ENCODE measurements around the gene CRB2. TPM values are rescaled to one million over a fixed set of nuclear protein-coding genes. Genes with fewer than 3 reads are reported as not detected.

Gene CRB2
- total and polyA plus RNA-seq, 2 donors (not counting 1 experiment from before 2014, with no cell fraction given) = 1.4 to 2.4 TPM

- 65% methylated on average over 5 of the region's 6 CpGs for WGBS (ENCODE audit: insufficient coverage)
- Histone ChIP-seq H3K27me3 (replicated peaks in 1 of 4; ENCODE audit: control extremely low read depth in 1 of 4, control insufficient read depth in 3 of 4, insufficient read depth in 4 of 4, low read length in 3 of 4) (no peaks in the 10 kb centered on the region), H3K36me3 (replicated peaks in 1 of 2; ENCODE audit: control extremely low read depth in 1 of 2, control insufficient read depth in 1 of 2, extremely low read depth in 1 of 2, insufficient read depth in 2 of 2, low read length in 1 of 2) (no peaks in the 10 kb centered on the region), H3K27ac (ENCODE audit: low read length in 2 of 2) (no peak overlapping the region), H3K9ac (ENCODE audit: low read length) (no peak overlapping the region), H3K4me1 (ENCODE audit: control insufficient read depth in 2 of 2, insufficient read depth in 2 of 2, low read length in 2 of 2) (peaks cover 41 to 48% of the 10 kb centered on the region in 2 donors), H3K4me3 (ENCODE audit: control extremely low read depth in 1 of 5, extremely low read depth in 1 of 5, insufficient read depth in 1 of 5, low read depth in 2 of 5, low read length in 4 of 5) (no peak overlapping the region), H3K4me2 (replicated peaks; ENCODE audit: low read depth, low read length, poor library complexity, severe bottlenecking) (no peak overlapping the region), H4K20me1 (ENCODE audit: control insufficient read depth, insufficient read depth, low read length, poor library complexity, severe bottlenecking) (no peaks in the 10 kb centered on the region), H3K79me2 (ENCODE audit: control insufficient read depth, insufficient read depth, low read length) (peaks cover 5% of the 10 kb centered on the region), H3K9me3 (ENCODE audit: control extremely low read depth in 1 of 3, control insufficient read depth in 2 of 3, insufficient read depth in 1 of 3, low read length in 2 of 3) (no peaks in the 10 kb centered on the region), H2AFZ (ENCODE audit: insufficient read depth, low read depth, low read length, poor library complexity, severe bottlenecking) (no peak overlapping the region)
- DNase-seq (no peak), ATAC-seq (ENCODE audit: low read depth) (no peak)
- intact Hi-C loops (cut with micrococcal nuclease) = no loop called here
- Mint-ChIP-seq H3K4me1 (peaks cover 69% of the 10 kb centered on the region), H3K27me3 (no peaks in the 10 kb centered on the region), H3K4me3 (no peak overlapping the region), H3K9me3 (ENCODE audit: insufficient read depth) (no peaks in the 10 kb centered on the region), H3K27ac (peak overlapping the region; percentile 27)
- no peak for TF ChIP-seq CTCF (IDR thresholded peaks at IDR 0.05)
- TF ChIP-seq EZH2 (IDR thresholded peaks at IDR 0.05; ENCODE audit: borderline replicate concordance, insufficient read depth, low read depth, low read length, poor library complexity, severe bottlenecking) = no peak
- POLR2A ChIA-PET = interaction anchor here (5.5 kb wide), 1 partner anchor 10 kb away, joined by 63 read pairs; no protein-coding TSS in a partner anchor
- CTCF ChIA-PET = interaction anchor here (0.7 to 7.3 kb wide), 2 partner anchors 8 to 141 kb away, joined by 3 to 60 read pairs; no protein-coding TSS in a partner anchor
Observed at GRCh38 chr9:123329329-123329955, 26.6 kb upstream of the CRB2 start.

- Mint-ChIP-seq H3K9me3 (ENCODE audit: insufficient read depth) (no peaks in the 10 kb centered on the region), H3K27me3 (no peaks in the 10 kb centered on the region), H3K4me3 (no peak overlapping the region), H3K4me1 (peaks cover 68% of the 10 kb centered on the region), H3K27ac (peak overlapping the region; percentile 57)
- H3K27me3 ChIP-seq (replicated peaks in 1 of 4; ENCODE audit: control extremely low read depth in 1 of 4, control insufficient read depth in 3 of 4, insufficient read depth in 4 of 4, low read length in 3 of 4) = no peaks in the 10 kb centered on the region
- TF ChIP-seq CTCF (IDR thresholded peaks at IDR 0.05) (no peak), EZH2 (IDR thresholded peaks at IDR 0.05; ENCODE audit: borderline replicate concordance, insufficient read depth, low read depth, low read length, poor library complexity, severe bottlenecking) (no peak)
- CTCF ChIA-PET = no interaction called here
- no peak overlapping the region for H3K27ac ChIP-seq (ENCODE audit: low read length in 2 of 2)
- H3K79me2 ChIP-seq (ENCODE audit: control insufficient read depth, insufficient read depth, low read length) = no peaks in the 10 kb centered on the region
- H3K4me2 ChIP-seq (replicated peaks; ENCODE audit: low read depth, low read length, poor library complexity, severe bottlenecking) = no peak overlapping the region
- H3K4me3 ChIP-seq (ENCODE audit: control extremely low read depth in 1 of 5, extremely low read depth in 1 of 5, insufficient read depth in 1 of 5, low read depth in 2 of 5, low read length in 4 of 5) = no peak overlapping the region
- no peaks in the 10 kb centered on the region for H3K9me3 ChIP-seq (ENCODE audit: control extremely low read depth in 1 of 3, control insufficient read depth in 2 of 3, insufficient read depth in 1 of 3, low read length in 2 of 3)
- no peak overlapping the region for H2AFZ ChIP-seq (ENCODE audit: insufficient read depth, low read depth, low read length, poor library complexity, severe bottlenecking)
- DNase-seq (no peak), ATAC-seq (ENCODE audit: low read depth) (no peak)
- POLR2A ChIA-PET = no interaction called here
- H3K36me3 ChIP-seq (replicated peaks in 1 of 2; ENCODE audit: control extremely low read depth in 1 of 2, control insufficient read depth in 1 of 2, extremely low read depth in 1 of 2, insufficient read depth in 2 of 2, low read length in 1 of 2) = no peaks in the 10 kb centered on the region
- peaks cover 41 to 48% of the 10 kb centered on the region in 2 donors for H3K4me1 ChIP-seq (ENCODE audit: control insufficient read depth in 2 of 2, insufficient read depth in 2 of 2, low read length in 2 of 2)
- intact Hi-C loops (cut with micrococcal nuclease) = no loop called here
- no peaks in the 10 kb centered on the region for H4K20me1 ChIP-seq (ENCODE audit: control insufficient read depth, insufficient read depth, low read length, poor library complexity, severe bottlenecking)
- WGBS (ENCODE audit: insufficient coverage) = 96% methylated on average over 11 of the region's 15 CpGs
- H3K9ac ChIP-seq (ENCODE audit: low read length) = no peak overlapping the region
Observed at GRCh38 chr9:123331346-123332060, 24.5 kb upstream of the CRB2 start.
